Activated CD8-positive, alpha-beta memory T cell treated with anti-CD3 and anti-CD28 coated beads, Interleukin-2, amount 50 U/mL, for 1 hour (primary cell): Measurements from ENCODE around the gene SELENOP.
"Not testable (repeated sequence)": the region's sequence is repeated elsewhere in the genome, so short reads cannot be mapped to it uniquely, and the experiment has no call there.

Experiments
- DNase-seq: peaks from one replicate; pipeline ENCODE4 v3.0.0-alpha.2; 2020; ENCODE audit errors: extremely low read depth

The SELENOP gene

DNA sequence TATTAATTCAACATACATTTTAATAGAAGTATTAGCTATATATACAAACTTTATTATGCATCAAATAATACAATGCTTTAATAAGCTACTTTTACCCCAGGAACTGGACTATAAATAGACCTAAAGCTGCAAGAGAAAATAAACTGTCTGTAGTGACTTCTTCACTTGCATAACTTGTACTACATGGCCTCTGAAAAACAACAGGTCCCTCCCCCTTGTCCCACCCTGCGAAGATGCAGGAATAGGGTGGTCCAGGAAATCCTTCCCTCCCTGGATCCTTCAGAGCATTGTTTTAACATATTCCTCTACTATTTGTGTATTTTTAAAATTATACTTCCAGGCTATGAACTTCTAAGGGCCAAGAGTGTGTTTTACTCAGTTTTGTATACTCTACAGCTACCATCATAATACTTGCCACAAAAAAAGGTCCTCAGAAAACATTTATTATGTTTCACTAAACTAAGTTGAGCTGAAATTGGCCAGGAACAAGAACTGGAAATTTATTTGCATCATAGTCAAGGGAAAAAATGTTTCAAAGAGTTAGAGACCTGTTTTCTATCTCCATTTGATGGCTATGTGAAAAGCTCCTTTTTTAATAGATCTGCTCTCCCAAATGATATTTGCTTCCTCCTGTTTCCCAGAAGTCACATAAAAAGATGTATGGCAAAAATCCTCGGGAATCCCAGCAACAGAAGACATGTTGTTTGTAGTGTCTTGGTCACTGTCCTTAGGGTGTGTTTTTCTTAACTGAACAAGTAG, 15.2 kb upstream of the SELENOP start:
- no peak for DNase-seq

- DNase-seq = no peak
These were observed 13.9 kb upstream of the SELENOP start for GRCh38 chr5:42825422-42826148.

DNA sequence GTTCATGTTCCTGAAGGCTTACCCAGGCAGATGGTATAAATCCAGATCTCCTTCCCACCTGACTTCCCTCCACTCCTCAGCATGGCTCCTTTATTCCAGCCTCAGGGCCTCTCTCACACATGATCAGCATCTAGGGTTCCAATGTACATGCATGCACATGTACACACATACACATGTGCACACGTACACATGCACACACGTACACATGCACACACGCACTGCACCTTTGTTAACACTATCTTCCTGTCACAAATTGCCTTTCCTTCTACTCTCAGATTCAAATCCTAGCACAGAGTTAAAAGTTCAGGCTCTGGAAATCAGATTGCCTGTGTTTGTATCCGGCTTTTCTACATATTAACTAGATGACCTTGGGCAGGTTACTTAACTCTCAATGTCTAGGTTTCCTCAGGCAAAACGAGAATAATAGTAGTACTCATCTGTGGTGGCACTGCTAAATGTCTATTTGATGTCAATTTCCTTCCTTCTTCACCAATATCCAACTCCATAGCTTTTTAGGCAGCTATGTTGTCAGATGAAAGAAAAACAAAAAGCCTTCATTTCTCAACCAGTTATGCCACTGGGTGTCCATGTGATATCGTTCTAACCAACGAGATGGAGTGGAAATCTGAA, 12.8 kb upstream of the SELENOP start:
- DNase-seq = no peak

DNA sequence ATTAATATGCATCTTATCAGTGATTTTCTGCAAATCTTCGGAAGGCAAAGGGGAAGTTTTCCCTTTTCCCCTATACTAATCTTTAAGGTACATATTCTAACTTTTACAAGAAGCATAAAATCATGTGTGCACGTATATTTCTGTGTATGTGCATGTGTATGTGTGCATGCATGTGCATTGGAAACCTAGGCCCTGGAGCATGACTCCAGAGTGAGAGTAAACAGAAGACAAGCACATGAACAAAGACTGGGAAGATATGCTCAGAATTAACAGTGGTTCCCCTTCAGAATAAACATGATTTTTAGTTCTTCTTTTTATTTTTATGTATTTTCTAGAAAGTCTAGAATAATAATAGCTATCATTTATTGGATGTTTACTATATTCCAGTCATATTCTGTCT, 10.9 kb upstream of the SELENOP start:
- DNase-seq = no peak

- DNase-seq = no peak
These were observed 8.1 kb upstream of the SELENOP start for GRCh38 chr5:42819745-42820144.

GRCh38 chr5:42816546-42816945, 4.9 kb upstream of the SELENOP start:
- not testable (repeated sequence) for DNase-seq

GRCh38 chr5:42813533-42813932, 1.8 kb upstream of the SELENOP start:
- DNase-seq = no peak

GRCh38 chr5:42812620-42813019, 928 bp upstream of the SELENOP start:
- DNase-seq = no peak

DNA sequence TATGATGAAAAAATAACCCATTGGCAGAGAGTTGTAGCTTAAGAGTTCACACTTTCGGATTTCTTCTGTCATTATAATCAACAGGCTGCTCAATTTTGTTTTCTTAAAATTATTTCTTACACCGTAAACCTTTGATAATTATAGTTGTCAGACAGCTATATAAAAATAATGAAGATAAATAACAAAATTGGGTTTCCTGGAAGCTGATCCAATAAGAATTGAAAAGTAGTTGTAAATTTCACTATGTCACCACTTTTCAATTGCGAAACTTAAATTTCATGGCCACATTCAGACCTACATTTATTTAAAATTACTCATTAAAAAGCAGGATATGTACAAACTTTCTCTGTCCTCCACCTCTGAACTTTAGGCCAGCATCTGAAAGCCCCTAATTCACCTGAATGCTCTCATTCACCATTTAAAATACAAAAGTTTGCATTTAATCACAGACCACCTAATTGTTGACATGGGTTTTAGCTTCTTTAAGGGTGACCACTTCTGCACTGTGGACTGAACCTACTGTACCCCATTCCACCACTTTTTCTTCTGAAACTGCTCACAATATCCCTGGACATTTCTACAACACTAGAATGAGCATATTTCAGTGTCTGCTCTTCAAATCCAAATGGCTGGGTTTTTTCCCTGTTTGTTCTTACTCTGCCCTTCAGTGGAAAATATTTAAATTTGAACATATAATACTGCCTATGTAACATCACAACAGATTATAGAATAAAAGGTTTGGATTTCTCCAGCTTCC, 680 bp downstream of the SELENOP start:
- DNase-seq = no peak

- no peak for DNase-seq
These were observed 2.6 kb downstream of the SELENOP start for GRCh38 chr5:42808888-42809611.

DNA sequence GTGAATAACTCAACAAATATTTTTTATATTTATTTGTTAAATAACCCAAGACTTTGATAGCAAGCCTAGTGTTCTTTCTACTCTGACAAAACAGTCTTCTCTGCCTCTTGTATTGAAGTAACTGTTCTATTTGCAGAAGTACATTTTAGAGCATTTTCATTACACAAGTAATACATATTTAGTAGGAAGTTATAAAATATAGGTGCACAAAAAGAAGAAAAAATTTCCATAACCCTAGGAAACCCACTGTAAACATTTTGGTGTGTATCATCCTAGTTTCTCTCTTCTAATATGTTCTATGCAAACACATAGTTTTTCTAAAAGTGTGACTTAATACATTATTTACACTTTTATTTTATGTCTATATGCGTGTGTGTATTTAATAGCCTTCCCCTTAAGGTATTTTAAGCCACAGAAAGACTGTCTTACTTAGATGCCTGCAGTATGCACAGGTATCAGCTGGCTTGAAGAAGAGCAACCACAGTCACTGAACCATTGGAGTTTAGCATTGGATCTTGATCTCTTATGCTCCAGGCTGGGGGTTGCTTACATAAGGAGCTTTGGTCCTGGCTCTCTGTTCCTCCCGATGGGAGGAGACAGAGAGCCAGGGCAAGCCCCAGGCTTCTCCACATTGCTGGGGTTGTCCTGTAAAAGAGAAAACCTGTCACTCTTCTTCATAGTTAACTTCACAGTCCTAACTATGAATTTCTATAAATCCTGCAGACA, 3.8 kb downstream of the SELENOP start:
- DNase-seq = no peak

DNA sequence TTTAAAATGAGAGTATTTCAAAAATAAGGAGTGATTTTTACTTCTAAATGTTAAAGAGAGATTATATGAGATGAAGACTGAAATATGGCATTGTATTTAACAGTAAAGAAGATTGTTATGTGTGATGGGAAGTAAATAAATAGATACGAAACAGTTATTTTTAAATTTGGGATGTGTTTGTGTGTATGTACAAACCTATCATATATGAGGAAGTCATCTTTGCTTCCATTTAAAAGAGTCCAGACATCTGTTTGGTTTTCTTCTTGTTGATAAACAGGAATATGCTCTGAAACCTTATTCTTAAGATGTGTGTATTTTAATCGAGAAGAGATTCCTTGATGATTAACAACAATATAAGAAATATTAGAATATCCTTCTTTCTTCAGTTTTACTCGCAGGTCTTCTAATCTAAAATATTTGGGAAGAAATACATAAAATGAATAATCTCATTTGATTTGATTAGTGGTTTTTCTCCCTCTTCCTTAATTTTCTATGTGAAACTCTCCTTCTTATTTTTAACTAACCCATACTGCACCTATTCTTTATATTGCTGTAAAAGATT, 4.9 kb downstream of the SELENOP start:
- DNase-seq = no peak

- DNase-seq = no peak
These were observed 5.5 kb downstream of the SELENOP start for GRCh38 chr5:42806004-42806700.

DNA sequence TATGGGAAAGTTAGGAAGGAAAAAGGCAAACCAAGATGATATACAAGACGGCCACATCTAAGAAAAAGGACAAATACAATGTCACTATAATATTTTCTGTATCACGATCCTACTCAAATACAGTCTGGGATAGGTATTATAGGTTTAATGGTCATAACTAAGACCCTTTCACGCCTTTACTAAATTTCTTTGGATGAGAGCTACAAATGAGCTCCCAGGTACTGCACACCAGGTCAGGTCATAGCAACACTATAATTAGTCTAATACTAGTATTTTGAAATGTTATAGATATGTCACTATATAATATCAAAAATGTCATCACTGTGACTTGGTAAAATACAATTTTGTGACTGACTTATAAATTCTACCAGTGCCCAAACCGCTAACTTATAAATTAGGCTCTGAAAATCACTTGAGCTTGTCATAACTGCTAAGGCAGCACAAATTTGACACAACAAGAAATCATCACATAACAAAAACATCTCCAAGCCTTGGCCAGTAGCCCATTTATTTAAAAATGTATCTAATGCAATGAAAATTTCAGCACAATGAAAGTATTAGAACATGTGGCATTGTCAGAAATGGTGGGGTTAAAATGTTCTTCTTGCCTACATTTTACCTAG, 6.9 kb downstream of the SELENOP start:
- no peak for DNase-seq

GRCh38 chr5:42801516-42802166, 10.1 kb downstream of the SELENOP start:
- DNase-seq = no peak

DNA sequence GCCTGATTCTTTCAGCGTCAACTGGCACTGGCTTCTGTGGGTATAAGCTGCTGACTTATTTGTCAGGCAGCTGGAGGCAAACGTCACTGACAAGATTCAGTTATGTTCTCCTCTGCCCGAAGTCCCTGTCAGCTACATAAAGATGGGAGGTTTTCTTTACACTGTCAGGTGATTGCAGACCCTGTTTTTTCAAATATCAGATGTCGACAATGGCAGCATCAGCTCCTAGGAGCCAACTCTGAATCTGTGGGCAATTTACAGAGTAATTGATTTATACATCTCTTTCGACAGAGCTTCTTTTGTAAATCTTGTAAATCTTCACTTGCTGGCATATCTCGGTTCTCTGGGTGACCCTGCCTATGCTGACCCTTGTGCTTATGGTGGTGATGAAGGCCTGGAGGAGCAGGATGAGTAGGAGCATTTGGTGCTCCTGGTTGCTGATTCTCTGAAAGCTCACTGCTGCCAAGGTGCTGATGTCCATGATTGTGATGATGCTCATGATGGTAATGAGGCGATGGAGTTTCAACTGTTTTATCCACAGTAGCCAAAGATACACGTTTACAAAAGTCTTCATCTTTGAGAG, 10.9 kb downstream of the SELENOP start:
- DNase-seq = no peak

DNA sequence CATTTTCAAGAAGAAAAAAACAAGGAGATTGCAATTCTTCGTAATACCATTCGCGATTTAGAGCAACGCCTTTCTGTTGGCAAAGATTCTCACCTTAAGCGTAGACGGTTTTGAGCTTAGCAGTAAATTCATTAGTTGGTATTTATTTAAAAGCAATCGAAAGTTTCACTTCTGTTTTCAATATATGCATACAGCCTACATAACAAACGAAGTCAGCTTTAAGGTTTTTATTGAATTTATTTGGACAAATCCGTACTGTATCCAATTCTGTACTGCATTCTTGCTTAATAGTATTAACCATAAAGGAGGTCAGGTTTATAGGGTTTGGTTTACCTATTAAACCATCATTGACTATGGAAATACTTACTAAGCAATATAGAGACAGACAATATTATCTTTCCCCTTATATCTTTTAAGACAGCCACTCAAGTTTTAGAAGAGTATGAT, 12.0 kb downstream of the SELENOP start:
- no peak for DNase-seq

- no peak for DNase-seq
These were observed 12.5 kb downstream of the SELENOP start for GRCh38 chr5:42799241-42799608.
